HG03469 (cell line): ENCODE data around the gene MAP2K5.

Source experiments
- ATAC-seq: cut with Tn5 transposase; IDR thresholded peaks from one replicate; pipeline ENCODE4 v1.9.1; 2021; ENCODE audit warnings: mild to moderate bottlenecking, moderate library complexity, moderate number of reproducible peaks; ENCODE audit not compliant: unreplicated experiment

MAP2K5 gene

GRCh38 chr15:67745073-67746006, 202.8 kb downstream of the MAP2K5 start:
- no peak for ATAC-seq

DNA sequence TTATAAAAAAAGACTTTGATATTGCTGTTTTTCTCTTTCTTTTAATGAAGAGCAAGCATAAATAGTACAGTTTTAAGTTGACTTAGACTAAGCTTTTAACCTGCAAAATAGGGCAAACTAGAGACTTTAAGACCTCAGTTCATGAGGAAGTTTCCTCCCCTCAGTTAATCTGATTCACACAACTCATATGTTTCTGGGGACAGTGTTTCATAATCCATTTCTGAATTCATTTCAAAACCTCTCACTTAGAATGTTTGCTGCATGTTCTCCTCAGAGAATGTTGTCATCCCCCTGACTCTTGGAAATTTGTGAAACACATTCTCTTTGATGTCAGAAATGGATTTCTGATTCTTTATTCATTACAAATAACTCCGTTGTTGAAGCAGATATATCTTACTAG, 203.5 kb downstream of the MAP2K5 start:
- ATAC-seq = no peak

DNA sequence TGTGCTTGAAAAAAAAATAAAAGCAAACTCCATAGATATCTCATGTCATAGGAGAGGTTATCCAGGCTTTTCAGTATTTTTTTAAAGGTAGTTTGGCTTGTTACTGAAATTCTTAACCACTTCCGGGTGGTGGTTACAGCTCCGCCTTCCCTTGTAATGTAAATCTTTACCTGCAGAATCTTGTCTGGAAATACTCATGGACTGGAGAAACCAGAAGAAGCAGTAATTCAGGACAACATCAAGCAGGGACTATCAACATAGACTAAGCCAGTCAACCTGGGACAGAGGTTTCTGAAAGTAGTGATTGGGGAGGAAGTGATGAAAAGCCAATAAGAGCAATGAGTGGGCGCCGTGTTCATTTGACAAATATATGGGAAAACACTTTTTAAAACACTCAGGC, 203.9 kb downstream of the MAP2K5 start:
- ATAC-seq = no peak

DNA sequence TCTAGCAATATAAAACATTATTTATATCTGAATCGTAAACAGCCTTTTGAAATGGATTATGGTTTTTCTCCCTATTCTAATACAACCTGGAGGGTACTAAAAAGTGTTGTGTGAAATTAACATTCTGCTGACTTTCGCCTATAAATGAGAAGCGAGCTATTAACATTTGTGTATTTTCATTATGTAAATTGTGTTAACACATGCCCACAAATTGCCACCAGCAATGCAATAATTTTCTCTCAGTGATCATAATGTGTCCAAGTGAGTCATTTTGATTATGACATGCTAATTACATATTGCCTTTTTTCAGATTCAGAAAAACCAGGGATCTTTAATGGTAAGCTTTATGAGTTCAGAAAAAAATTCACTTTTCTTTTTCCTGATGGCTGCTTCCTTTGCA, 205.4 kb downstream of the MAP2K5 start:
- no peak for ATAC-seq

GRCh38 chr15:67750371-67750770, 207.9 kb downstream of the MAP2K5 start:
- no peak for ATAC-seq

DNA sequence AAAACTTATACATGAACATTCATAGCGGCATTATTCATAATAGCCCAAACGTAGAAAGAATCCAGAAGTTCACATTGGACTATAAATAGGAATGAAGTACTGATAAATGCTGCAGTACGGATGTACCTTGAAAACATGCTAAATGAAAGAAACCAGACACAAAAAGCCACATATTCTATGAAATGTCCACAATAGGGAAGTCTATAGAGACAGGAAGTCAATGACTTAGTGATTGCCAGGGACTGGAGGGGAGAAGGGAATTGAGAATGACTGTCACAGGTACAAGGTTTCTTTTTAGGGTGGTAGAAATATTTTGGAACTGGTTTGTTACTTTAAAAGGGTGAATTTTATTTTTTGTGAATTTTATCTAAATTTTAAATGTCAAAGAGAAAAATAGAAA, 211.4 kb downstream of the MAP2K5 start:
- no peak for ATAC-seq

- ATAC-seq = no peak
Measured at GRCh38 chr15:67755264-67755663, 212.8 kb downstream of the MAP2K5 start.

DNA sequence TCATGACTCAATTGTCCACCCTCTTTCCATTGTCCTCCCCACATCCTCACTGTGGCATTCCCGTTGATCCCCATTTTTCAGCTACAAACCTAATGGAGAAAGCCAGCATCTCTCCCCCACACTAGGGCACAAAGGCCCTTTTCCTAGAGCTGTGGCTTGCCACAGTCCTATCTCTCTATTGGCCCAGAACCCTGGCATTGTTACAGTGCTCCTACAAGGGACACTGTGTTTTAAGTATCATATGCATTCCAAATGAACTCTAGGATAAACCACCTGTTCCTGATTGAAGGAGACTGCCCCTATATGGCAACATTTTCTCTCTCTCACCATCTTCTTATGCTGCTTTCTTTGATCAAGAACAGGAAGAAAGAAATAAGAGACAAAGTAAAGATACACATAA, 213.4 kb downstream of the MAP2K5 start:
- ATAC-seq = no peak

- no peak for ATAC-seq
Measured at GRCh38 chr15:67758619-67759300, 216.3 kb downstream of the MAP2K5 start.

DNA sequence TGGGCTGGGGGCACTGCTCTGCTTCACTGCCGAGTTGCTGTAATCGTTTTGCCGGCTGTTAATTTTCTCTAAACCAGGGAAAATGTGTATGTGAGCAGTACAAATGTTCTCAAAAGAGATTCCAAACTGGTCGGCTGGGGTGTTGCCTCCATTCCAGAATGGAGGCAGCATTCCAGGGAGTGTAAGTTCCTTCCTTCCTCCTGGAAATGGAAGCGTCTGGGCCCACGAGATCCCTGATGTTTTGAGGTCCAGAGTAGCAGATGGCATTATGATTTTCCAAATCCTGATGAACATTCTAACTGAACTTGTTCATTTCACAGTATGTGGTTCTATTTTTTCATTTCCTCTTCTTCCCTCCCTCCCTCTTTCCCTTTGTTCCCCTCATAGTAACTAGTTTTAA, 218.4 kb downstream of the MAP2K5 start:
- ATAC-seq = no peak

DNA sequence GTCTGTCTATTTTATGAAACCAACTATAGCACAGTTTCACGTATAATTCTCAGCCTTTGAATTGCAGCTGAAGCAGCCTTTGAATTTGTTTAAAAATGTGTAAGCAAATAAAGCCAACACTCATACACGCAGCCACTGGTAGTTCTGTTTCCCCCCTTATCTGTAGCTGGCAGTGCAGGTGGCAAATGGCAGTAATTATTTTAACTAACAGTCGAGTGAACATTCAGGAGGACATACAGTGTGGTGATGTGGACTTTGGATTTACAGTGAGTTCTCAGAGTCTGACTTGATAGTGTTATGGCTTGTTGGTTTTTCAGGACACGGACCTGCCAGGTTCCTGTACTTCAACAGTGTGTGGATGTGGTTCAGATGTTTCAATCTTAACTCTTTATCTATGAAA, 218.8 kb downstream of the MAP2K5 start:
- no peak for ATAC-seq

GRCh38 chr15:67762610-67763368, 220.3 kb downstream of the MAP2K5 start:
- no peak for ATAC-seq

- no peak for ATAC-seq
Measured at GRCh38 chr15:67765701-67766100, 223.2 kb downstream of the MAP2K5 start.

- ATAC-seq = no peak
Measured at GRCh38 chr15:67766968-67767367, 224.5 kb downstream of the MAP2K5 start.

- ATAC-seq = no peak
Measured at GRCh38 chr15:67768313-67768977, 225.9 kb downstream of the MAP2K5 start.

GRCh38 chr15:67769497-67770357, 227.2 kb downstream of the MAP2K5 start:
- ATAC-seq = no peak

DNA sequence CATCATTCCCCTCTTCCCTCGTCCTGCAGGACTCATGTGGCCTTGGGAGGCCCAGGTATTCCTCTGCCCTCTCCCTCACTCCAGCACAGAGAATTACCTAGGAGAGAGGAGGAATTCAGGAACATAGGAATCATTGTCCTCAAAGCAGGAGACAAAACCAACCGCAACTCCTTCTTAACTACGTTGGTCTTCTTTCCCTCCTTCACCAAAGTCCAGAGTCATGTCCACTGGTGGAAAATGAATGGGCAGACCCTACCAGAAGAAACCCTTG, 227.8 kb downstream of the MAP2K5 start:
- no peak for ATAC-seq

DNA sequence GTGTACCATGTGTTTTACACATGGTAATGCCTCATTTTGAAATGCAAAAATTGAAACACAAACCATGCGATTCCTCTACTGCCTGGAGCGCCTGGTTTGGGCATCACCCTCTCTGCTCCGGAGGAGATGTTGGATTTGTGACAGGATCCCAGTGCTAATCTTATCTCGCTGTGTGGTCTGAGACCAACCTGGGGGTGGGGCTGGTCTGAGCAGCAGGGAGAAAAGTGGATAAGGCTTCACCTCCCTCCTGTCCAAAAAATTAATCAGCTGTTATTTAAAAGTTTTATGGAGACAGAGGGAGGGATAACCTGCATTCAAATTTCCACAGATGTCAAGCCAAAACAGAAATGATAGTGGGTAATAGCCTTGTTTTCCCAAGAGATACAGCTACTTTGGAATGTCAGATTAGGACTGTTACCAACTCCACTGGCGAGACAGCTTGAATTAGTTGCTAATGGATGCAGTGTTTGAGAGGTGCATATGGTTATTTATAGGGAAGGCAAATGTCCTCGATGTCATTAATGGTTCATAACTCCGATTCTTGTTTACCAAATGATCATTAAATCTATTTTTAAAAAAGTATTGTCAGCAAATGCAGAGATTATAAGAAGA, 228.8 kb downstream of the MAP2K5 start:
- no peak for ATAC-seq

GRCh38 chr15:67774626-67775025, 232.1 kb downstream of the MAP2K5 start:
- no peak for ATAC-seq

DNA sequence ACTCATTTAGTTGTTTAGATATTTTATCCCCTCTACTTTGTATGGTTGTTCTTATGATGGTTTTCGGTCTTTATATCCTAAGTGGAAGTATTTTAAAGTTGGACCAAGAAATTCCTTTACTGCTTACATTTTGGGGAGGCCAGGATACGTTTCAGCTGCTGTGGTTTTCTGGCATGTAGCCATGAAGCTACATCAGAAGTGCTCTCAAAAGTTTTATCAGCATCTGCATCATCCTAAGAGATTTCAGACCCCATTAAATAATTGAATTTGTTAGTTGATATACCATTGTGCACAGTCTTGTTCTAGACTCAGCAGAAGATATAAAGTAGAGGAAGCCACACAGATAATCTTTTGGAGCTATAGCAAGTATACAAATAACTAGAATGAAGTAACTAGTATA, 232.7 kb downstream of the MAP2K5 start:
- ATAC-seq = no peak
